Fibroblast of lung (primary cell): Measurements from ENCODE around the gene RIPK3.

Experiments used
- EZH2 ChIP-seq: IDR thresholded peaks from 2 replicates; pipeline ENCODE4 v1.5.1; 2012; ENCODE audit warnings: low read length, control low read depth, mild to moderate bottlenecking; ENCODE audit errors: missing control alignments
- TF ChIP-seq, protein P1 (sequence below), 2 donors: IDR thresholded peaks in 1 of 2; conservative IDR thresholded peaks in 1 of 2; 1 replicate in 1 of 2; 2 replicates in 1 of 2; pipeline ENCODE4 v1.5.1; 2011 to 2012; ENCODE audit warnings: low read length in 2 of 2, control low read depth in 1 of 2, inconsistent platforms in 1 of 2, low read depth in 1 of 2, mild to moderate bottlenecking in 1 of 2

GRCh38 chr14:24366413-24366720 lies 26.6 kb upstream of the RIPK3 start:
- TF ChIP-seq, protein P1, sequence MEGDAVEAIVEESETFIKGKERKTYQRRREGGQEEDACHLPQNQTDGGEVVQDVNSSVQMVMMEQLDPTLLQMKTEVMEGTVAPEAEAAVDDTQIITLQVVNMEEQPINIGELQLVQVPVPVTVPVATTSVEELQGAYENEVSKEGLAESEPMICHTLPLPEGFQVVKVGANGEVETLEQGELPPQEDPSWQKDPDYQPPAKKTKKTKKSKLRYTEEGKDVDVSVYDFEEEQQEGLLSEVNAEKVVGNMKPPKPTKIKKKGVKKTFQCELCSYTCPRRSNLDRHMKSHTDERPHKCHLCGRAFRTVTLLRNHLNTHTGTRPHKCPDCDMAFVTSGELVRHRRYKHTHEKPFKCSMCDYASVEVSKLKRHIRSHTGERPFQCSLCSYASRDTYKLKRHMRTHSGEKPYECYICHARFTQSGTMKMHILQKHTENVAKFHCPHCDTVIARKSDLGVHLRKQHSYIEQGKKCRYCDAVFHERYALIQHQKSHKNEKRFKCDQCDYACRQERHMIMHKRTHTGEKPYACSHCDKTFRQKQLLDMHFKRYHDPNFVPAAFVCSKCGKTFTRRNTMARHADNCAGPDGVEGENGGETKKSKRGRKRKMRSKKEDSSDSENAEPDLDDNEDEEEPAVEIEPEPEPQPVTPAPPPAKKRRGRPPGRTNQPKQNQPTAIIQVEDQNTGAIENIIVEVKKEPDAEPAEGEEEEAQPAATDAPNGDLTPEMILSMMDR (conservative IDR thresholded peaks at IDR 0.05 in 1 of 2, IDR thresholded peaks at IDR 0.05 in 1 of 2; ENCODE audit: low read depth in 1 of 2, low read length in 2 of 2): no peak
- TF ChIP-seq EZH2: no peak
